Measurements from ENCODE around the gene APOF. TPM values are rescaled to one million over a fixed set of nuclear protein-coding genes. Genes with fewer than 3 reads are reported as not detected.
"Not testable (repeated sequence)": the region's sequence is repeated elsewhere in the genome, so short reads cannot be mapped to it uniquely, and the experiment has no call there.

APOF gene
- total RNA-seq, 1 donor from 2014 or later, result not detected

DNA sequence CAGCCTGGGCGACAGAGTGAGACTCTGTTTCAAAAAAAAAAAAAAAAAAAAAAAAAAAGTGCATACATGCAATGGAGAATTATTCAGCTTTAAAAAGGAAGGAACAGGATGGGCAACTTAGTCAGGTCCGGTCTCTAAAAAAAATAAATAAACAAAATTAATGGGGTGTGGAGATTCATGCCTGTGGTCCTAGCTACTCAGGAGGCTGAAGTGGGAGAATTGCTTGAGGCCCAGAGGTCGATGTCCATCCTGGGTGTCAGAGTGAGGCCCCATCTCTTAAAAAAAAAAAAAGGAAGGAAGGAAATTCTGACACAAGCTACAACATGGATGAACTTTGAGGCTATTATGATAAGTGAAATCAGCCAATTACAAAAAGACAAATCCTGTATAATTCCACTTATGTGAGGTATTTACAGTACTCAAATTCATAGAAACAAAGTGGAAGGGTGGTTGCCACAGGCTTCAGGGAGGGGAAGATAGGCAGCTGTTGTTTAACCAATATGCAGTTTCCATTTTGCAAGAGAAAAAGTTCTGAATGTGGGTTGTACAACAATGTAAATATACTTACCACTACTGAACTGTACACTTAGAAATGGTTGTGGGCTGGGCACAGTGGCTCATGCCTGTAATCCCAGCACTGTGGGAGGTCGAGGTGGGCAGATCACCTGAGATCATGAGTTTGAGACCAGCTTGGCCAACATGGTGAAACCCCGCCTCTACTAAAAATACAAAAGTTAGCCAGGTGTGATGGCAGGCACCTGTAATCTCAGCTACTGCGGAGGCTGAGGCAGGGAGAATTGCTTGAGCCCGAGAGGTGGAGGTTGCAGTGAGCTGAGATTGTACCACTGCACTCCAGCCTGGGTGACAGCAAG, 12.3 kb upstream of the APOF start:
- intact Hi-C loops (cut with micrococcal nuclease), result no loop called here
- no peak for DNase-seq
- no peak for ATAC-seq

DNA sequence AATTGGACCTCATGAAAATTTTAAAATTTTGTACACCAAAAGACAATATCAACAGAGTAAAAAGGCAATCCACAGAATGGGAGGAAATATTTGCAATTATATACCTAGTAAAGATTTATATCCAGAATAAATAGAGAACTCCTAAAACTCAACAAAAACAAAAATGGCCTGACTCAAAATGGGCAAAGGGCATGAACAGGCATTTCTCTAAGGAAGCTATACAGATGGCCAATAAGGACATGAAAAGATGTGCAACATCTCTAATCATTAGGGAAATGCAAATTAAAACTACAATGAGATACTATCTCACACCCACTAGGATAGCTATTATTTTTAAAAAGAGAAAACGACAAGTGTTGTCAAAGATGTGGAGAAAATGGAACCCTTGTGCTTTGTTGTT, 10.9 kb upstream of the APOF start:
- ATAC-seq (no peak), DNase-seq (no peak)
- intact Hi-C loops (cut with micrococcal nuclease), result no loop called here

DNA sequence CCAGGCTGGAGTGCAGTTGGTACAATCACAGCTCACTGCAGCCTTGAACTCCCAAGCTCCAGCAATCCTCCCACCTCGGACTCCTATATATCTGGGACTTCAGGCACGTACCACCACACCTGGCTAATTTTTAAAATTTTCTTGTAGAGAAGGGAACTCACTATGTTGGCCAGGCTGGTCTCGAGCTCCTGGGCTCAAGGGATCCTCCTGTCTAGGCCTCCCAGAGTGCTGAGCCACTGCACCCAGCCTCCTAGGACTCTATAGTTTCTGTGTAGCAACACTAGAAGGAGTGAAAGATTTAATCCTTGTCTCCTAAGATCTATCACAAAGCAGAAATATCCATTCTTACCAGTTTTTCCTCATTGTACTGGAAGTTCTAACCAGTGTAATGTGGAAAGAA, 4.3 kb upstream of the APOF start:
- intact Hi-C loops (cut with micrococcal nuclease), result no loop called here
- ATAC-seq (no peak), DNase-seq (no peak)

DNA sequence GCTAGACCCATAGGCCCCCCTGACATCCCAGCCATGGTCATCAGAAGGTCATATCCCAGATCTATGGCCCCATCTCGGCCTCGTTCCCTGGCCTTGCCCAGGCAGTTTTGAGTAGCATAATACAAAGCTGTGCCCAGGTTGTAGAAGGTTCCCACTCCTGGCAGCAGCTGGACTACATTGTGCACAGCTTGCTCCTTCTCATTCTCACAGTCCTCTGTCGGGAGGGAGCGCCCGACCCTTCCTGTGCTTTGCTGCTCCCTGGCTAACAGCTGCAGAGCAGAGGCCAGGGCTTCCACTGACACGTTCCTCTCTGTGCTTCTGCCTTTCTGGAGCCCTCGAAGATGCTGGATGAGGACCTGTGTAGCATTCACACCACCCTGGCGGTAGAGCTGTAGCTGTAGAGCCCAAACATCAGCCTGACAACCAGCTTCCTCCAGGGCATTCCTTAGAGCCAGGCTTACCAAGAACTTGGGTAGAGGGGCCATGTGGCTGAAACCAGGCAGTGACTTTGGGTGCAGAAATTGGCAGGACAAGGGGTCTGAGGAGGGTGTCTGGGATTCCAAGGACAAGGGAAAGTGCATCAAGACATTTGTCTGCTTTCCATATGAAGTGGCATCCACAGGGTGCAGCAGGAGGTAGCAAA, 1.0 kb downstream of the APOF start:
- DNase-seq, result no peak
- intact Hi-C loops (cut with micrococcal nuclease), result no loop called here
- ATAC-seq, result no peak

DNA sequence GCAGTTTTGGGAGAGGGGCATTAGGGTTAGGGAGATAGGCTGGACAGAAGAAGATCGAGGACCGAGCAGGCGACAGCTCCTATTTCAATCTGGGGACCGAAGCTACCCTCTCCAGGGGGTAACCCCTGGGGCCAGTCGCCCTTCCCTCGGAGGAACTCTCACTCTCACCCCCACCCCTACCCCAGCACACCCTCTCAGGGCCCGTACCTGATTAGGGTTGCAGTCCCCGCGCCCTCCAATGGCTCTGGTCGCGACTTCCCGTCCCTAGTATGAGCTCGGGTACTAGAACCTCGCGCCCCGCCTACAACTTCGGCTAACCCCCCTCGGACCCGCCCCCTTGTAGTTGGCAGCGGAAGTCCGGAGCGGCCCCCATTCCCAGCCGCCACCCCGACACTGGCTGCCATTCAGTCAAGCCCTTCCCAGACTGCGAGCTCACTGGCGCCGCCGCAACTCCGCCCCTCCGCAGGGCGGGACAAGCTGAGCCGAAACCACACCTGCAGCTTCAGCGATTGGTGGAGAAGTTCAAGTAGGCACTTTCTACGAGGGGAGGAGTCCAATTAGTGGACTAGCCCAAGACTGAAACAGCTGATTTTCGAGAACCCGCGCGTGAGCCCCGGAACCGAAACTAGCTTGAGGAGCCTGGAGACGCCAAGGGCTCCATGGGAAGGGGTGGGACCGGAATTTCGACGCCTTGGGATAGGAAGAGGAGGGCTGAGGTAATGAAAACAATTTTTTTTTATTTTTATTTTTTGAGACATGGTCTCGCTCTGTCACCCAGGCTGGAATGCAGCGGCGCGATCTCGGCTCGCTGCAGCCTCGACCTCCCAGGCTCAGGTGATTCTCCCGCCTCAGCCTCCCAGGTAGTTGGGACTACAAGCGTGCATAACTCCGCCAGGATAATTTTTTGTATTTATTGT, 2.5 kb downstream of the APOF start, which contains the start of gene STAT2:
STAT2 (minus strand) TSS at position 257 of the 917 bp plus-strand sequence. CDS start 3,536 bp downstream, outside the sequence.
- ATAC-seq, result peak; percentile 99
- peak; percentile 99 for DNase-seq
- intact Hi-C loops (cut with micrococcal nuclease), result no loop called here

DNA sequence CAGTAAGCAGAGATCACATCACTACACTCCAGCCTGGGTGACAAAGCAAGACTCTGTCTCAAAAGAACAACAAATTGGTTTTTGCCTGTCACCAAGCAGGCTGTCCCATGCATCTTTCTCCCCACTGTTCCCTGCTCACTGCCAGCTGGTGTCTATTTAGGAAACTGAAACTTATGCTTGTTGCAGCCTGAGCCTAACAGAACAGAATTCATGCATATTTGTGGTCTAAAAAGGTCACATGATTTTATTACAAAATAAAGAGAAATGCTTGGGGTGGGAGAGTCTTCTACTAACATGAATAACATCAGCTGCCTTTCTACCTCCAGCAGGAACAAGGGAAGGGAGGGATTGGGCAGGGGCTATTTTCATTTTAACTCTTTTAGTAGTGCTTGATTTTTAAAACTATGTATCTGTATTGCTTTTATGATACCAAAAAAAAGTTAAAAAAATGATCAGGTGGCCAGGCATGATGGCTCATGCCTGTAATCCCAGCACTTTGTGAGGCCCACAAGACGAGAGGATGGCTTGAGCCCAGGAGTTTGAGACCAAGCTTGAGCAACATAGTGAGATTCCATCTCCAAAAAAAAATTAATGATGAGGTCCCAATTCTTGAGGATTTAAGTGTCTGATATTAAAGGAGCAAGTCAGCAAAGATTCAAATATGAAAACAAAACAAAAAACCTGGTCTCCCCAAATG, 3.7 kb downstream of the APOF start:
- no peak for ATAC-seq
- DNase-seq, result no peak
- intact Hi-C loops (cut with micrococcal nuclease), result no loop called here

DNA sequence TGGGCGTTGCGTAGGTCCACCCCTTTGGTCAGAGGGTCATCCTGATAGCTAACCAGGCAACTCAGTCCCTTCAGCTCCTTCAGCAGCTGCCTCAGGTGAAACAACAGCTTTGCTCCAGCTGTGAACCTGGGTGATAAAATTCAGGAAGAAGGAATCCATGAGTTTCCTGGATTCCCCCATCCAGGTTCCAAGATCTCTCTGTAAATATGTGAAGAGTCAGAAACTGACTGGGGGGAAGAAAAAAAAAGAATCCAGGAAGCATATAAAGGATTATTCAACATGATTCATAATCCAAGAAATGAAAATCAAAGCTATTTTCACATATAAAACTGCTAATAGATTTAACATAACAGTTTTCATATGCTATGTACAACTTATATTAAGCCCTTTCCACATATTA, 11.3 kb downstream of the APOF start:
- ATAC-seq (no peak), DNase-seq (no peak)
- intact Hi-C loops (cut with micrococcal nuclease), result no loop called here

DNA sequence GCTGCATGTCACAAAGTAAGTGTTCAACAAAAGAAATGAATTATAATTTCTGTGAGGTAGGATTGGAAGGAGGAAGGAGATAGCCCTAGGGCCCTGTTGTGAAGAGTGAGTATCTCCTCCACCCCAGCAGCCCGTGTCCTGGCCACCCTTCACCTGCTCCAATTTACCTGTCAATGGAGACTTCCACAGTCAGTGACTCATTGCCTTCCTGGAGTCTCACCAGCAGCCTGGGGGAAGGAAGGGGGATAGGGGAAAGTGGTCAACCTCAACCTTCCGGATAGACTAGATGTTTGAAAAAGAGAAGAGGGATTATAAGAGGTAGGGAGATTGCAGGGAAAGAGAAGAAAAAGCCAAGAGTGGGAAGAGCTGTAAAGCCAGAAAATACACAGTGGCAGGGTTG, 12.0 kb downstream of the APOF start:
- intact Hi-C loops (cut with micrococcal nuclease), result no loop called here
- no peak for DNase-seq
- ATAC-seq, result no peak

DNA sequence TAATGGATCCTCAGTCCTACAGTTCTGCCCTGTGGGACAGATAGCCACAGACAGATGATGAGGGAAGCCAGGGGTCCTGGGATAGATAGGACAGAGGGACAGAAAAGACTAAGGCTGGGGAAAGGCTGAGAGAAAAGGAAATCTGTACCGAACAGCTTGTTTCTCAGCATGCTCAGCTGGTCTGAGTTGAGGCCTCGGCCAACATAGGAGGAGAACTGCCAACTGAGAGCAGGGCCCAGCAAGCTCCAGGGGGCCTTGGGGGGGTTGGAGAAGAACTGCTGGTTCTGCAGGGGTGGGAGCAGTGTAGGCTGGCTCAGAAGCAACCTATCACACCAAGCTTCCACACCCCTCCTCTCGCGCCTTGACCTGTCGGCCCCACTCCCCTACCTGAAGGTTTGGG, 13.9 kb downstream of the APOF start:
- no peak for ATAC-seq
- no peak for DNase-seq
- intact Hi-C loops (cut with micrococcal nuclease), result no loop called here

DNA sequence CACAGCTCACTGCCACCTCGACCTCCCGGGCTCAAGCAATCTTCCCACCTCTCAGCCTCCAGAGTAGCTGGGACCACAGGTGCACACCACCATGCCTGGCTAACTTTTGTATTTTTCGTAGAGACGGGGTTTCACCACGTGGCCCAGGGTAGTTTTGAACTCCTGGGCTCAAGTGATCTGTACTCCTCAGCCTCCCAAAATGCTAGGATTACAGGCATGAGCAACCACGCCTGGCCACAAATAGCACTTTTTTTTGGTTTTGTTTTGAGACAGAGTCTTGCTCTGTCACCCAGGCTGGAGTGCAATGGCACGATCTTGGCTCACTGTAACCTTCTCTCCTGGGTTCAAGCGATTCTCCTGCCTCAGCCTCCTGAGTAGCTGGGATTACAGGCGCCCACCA, 15.4 kb downstream of the APOF start:
- DNase-seq; intact Hi-C loops (cut with micrococcal nuclease); ATAC-seq: not testable (repeated sequence)

DNA sequence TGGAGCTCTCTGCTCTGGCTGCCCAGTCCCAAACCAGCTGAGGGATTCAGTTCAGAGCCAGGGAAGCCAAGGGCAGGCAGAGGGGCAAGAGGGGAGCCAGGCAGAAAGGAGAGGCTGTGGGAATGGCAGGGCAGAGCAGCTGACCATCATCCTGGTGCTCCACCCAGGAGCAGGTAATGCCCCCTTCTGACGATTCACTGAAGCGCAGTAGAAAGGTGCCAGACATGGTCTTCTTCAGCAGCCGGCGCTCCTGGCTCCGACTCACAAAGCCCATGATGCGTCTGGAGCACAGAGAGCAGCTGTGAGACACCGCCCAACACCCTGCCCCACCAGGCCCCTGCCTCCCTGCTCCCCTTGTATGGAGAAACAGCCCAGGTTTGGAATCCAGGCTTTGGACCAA, 16.0 kb downstream of the APOF start:
- ATAC-seq, result peak; percentile 11
- intact Hi-C loops (cut with micrococcal nuclease), result no loop called here
- DNase-seq, result no peak

DNA sequence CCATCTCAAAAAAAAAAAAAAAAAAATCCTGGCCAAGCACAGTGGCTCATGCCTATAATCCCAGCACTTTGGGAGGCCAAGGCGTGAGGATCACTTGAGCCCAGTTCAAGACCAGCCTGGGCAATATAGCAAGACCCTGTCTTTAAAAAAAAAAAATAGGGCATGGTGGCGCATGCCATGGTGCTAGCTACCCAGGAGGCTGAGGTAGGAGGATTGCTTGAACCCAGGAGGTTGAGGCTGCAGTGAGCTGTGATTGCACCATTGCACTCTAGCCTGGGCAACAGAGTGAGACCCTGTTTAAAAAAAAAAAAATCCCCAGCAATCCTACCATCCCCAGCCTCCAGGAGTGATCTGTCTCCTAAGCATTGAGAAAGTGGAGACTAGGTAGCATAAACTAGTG, 20.4 kb downstream of the APOF start:
- DNase-seq; intact Hi-C loops (cut with micrococcal nuclease); ATAC-seq: not testable (repeated sequence)

DNA sequence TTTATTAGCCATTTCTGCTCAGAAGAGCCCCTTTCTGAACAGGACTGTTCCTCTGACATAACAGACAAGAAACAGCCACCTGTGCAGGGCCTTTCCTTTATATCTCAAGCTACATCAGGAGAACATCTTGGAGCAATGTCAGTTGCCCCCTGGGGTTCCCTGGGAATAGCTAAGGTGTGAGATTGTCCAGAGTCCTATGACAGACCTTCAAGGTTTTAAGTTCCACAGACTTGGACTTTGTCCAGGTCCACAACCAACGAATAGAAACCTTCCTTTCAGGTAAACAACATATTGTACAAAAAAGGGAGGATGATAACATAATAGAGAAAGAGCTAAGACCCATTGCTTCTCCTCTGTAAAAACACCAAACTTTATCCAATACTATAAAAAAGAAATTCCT, 21.0 kb downstream of the APOF start:
- DNase-seq, result no peak
- ATAC-seq, result no peak
- intact Hi-C loops (cut with micrococcal nuclease), result no loop called here

DNA sequence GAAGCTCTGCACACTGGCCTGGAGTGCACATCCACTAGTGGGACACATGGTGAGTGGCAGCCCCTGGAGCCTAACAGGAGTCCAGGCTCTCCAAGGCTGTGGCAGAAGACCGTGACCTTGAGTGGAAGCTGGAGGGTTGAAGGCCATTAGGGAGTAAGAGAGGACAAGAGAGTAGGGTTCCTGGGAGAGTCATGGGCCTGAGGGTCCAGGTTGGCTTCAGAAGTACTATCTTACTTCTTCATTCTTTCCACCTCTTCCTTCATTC, 23.6 kb downstream of the APOF start:
- no peak for DNase-seq
- intact Hi-C loops (cut with micrococcal nuclease), result no loop called here
- no peak for ATAC-seq

DNA sequence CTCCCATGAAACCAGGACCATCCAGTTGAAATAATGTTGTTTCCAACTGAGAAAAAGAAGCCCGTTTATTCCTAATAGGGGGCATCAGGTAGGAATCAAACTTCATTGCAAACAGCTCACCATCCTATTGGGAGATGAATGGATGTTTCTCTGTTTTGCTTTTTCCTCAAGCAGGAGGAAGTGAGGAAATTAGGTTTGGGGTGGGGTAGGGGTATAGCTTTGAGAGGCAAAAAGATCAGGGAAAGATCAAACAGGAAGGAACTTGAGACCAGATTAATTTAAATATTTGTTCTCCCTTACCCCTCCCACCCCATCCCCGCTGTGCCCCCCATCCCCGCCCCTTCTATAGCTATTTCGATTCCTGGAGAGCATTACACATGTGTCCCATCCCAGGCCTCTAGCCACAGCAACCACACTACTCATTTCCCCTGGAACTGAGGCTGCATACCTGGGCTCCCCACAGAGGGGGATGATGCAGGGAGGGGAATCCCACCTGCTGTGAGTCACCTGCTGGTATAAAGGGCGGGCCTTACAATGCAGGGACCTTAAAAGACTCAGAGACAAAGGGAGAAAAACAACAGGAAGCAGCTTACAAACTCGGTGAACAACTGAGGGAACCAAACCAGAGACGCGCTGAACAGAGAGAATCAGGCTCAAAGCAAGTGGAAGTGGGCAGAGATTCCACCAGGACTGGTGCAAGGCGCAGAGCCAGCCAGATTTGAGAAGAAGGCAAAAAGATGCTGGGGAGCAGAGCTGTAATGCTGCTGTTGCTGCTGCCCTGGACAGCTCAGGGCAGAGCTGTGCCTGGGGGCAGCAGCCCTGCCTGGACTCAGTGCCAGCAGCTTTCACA, 24.1 kb downstream of the APOF start, which contains the start of gene IL23A:
IL23A (plus strand) TSS at position 577 of the 850 bp plus-strand sequence; CDS start at position 738, 161 bp downstream.
- DNase-seq, result no peak
- intact Hi-C loops (cut with micrococcal nuclease), result no loop called here
- no peak for ATAC-seq

DNA sequence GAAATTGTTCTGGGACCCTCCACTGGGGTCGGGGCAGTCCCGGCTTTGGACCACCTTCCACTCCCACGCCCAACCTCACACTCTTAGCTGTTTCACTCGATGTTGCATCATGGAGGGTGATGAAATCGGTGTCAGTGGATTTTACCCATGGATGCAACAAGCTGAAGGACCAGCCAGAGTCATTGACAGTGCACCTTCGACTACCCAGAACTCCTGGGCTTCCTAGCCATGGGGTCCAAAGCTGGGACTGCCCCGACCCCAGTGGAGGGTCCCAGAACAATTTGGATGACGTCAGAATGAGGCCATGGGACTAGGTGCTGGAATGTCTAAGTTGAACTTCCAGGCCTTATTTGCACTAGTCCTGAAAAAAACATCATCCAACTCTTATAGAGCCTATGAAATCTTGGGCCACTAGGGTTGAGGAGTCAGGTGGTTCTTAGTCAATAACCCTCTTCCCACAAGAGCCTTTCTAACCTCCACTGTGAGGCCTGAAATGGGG, 24.9 kb downstream of the APOF start:
- ATAC-seq (no peak), DNase-seq (no peak)
- intact Hi-C loops (cut with micrococcal nuclease), result no loop called here

DNA sequence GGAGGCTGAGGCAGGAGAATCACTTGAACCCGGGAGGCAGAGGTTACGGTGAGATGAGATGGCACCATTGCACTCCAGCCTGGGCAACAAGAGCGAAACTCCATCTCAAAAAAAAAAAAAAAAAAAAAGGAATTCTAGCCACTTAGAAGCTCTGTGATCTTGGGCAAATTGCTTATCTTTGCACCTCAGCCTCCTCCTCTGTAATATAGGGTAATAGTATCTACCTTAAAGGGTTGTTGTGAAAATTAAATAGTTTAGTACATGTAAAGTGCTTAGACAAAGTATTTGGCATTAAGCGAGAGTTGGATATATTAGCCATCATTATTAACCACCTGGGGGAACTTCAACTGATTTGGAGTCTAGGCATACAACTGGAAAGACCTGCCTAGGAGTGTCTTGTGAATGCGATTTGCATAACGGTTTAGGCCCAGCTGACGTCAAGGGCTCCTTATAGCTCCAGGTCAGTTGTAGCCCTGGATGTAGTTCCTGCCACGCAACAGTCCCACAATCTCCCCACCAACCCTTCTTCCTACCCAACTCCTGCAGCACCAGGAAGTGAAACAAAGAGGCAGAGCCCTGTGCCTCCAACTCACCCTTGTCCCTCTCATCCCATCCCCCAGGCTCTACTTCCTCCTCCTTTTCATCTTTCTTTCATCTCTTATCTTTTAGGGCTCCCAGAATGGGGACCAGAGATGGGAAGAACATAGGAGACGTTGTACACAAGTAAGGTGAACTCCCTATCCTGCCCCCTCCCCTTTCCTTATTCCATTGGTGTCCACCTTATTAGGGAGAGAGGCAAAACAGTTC, 26.1 kb downstream of the APOF start:
- intact Hi-C loops (cut with micrococcal nuclease), result no loop called here
- no peak for DNase-seq
- ATAC-seq, result no peak
